Measurements from ENCODE around the gene EVC2. TPM values are rescaled to one million over a fixed set of nuclear protein-coding genes. Genes with fewer than 3 reads are reported as not detected.

EVC2 gene
- total and polyA plus RNA-seq, 2 of the 13 experiments (the other 11 are each of a cell fraction or from before 2014, with no cell fraction given) = not detected

- ATAC-seq (no peak), DNase-seq (ENCODE audit: low spot score) (no peak), FAIRE-seq (no peak)
- in situ Hi-C loops (cut with HindIII; ENCODE audit: extremely low pct_ligation_motif_present, low pct_unique_long_range_greater_than_20kb) = no loop called here
- Histone ChIP-seq H3K79me2 (ENCODE audit: insufficient read depth, low read length) (no peaks in the 10 kb centered on the region), H3K36me3 (replicated peaks in 1 of 2; ENCODE audit: control insufficient read depth in 1 of 2, insufficient read depth in 2 of 2, low read length in 2 of 2) (no peaks in the 10 kb centered on the region), H3K4me2 (ENCODE audit: low read depth, low read length) (no peak overlapping the region), H3K9ac (ENCODE audit: insufficient read depth, low read depth, low read length) (no peak overlapping the region), H2AFZ (ENCODE audit: low read length) (no peak overlapping the region), H3K4me1 (ENCODE audit: insufficient read depth, low read length) (no peaks in the 10 kb centered on the region), H3K4me3 (replicated peaks in 1 of 3; ENCODE audit: insufficient read depth in 1 of 3, low read depth in 2 of 3, low read length in 3 of 3) (no peak overlapping the region), H3K27me3 (ENCODE audit: control insufficient read depth in 1 of 2, insufficient read depth in 2 of 2, low read length in 2 of 2) (peaks cover 0 to 5% of the 10 kb centered on the region in 2 experiments; a peak in 1 of 5 replicates), H3K9me3 (ENCODE audit: low read length) (no peaks in the 10 kb centered on the region), H4K20me1 (ENCODE audit: insufficient read depth, low read length) (no peaks in the 10 kb centered on the region), H3K27ac (ENCODE audit: extremely low read length, insufficient read depth, low read length) (no peak overlapping the region)
- ChIA-PET CTCF (ENCODE audit: low intra/inter-chr PET ratio, low total read pairs) (no interaction called here), POLR2A (no interaction called here)
- WGBS (ENCODE audit: low lambda C conversion rate) = 20% methylated on average over 2 of the region's 2 CpGs
- intact Hi-C loops (cut with micrococcal nuclease; ENCODE audit: unreplicated experiment) = no loop called here
- no TSS peak for BruUV-seq (replicated peaks)
- TF ChIP-seq SOX6 (IDR thresholded peaks at IDR 0.05) = no peak
- no peak for TF ChIP-seq SOX6 (CRISPR knock-in tag; IDR thresholded peaks at IDR 0.05)
- no peak for TF ChIP-seq ONECUT2 (CRISPR knock-in tag; IDR thresholded peaks at IDR 0.05)
- TF ChIP-seq SMYD3 (CRISPR knock-in tag; IDR thresholded peaks at IDR 0.05) = no peak
- TF ChIP-seq ZKSCAN5 (CRISPR knock-in tag; IDR thresholded peaks at IDR 0.05) = no peak
- TF ChIP-seq TERF1 (CRISPR knock-in tag; IDR thresholded peaks at IDR 0.05) = no peak
- TF ChIP-seq PCBP2 (optimal IDR thresholded peaks at IDR 0.05; ENCODE audit: low read depth, low read length, poor library complexity, severe bottlenecking) = no peak
- no peak for TF ChIP-seq TMF1 (CRISPR knock-in tag; IDR thresholded peaks at IDR 0.05; ENCODE audit: low read depth)
- no peak for TF ChIP-seq ISL2 (CRISPR knock-in tag; IDR thresholded peaks at IDR 0.05)
- TF ChIP-seq SIX1 (CRISPR knock-in tag; IDR thresholded peaks at IDR 0.05; ENCODE audit: borderline replicate concordance) = no peak
- no peak for TF ChIP-seq ZNF768 (CRISPR knock-in tag; IDR thresholded peaks at IDR 0.05)
- no peak for TF ChIP-seq BHLHE40 (IDR thresholded peaks at IDR 0.05; ENCODE audit: low read length)
- no peak for TF ChIP-seq FIP1L1 (IDR thresholded peaks at IDR 0.05; ENCODE audit: borderline replicate concordance, insufficient read depth, low read depth, low read length)
- no peak for TF ChIP-seq ZSCAN9 (CRISPR knock-in tag; IDR thresholded peaks at IDR 0.05; ENCODE audit: borderline replicate concordance)
- TF ChIP-seq NCOA2 (CRISPR knock-in tag; IDR thresholded peaks at IDR 0.05) = no peak
- no peak for TF ChIP-seq E2F2 (CRISPR knock-in tag; IDR thresholded peaks at IDR 0.05; ENCODE audit: borderline replicate concordance)
These were observed 176.3 kb downstream of the EVC2 start for GRCh38 chr4:5532100-5532499.
